Large intestine (tissue), 3 donors: ENCODE data around the gene VPS13C. TPM values are rescaled to one million over a fixed set of nuclear protein-coding genes. Genes with fewer than 3 reads are reported as not detected.
A peak's percentile ranks its signal among the peaks of the same experiment; 100 is the strongest.

Experiments
- DNase-seq, 2 donors: peaks; one replicate each; pipeline versions ENCODE4 v3.0.0 to v3.0.0-alpha.2; 2013
- H3K27ac ChIP-seq: one replicate; pipeline ENCODE4 v1.5.1; 2013; ENCODE audit warnings: low read length
- H3K27me3 ChIP-seq: 2 replicates; pipeline ENCODE4 v1.6.1; 2013; ENCODE audit warnings: low read length; ENCODE audit not compliant: control insufficient read depth, insufficient read depth
- H3K36me3 ChIP-seq: 2 replicates; pipeline ENCODE4 v1.6.1; 2013; ENCODE audit warnings: low read length; ENCODE audit not compliant: control insufficient read depth, insufficient read depth
- H3K4me1 ChIP-seq: one replicate; pipeline ENCODE4 v1.6.1; 2013; ENCODE audit warnings: low read length; ENCODE audit not compliant: control insufficient read depth, insufficient read depth
- H3K4me3 ChIP-seq: one replicate; pipeline ENCODE4 v1.5.1; 2013; ENCODE audit warnings: low read length
- H3K9me3 ChIP-seq: one replicate; pipeline ENCODE4 v1.6.1; 2013; ENCODE audit warnings: mild to moderate bottlenecking, low read depth, low read length, moderate library complexity; ENCODE audit not compliant: control insufficient read depth
- WGBS: methylation state at CpG from one replicate; pipeline ENCODE4 v1.1.5; 2013; ENCODE audit warnings: low lambda C conversion rate; ENCODE audit not compliant: insufficient coverage; 5-methylcytosine and 5-hydroxymethylcytosine counted together
- polyA plus RNA-seq: library from polyadenylated mRNA; unstranded; fragments of 120-200 nt; gene quantifications from one replicate; pipeline ENCODE4 v1.2.1, GENCODE V29; 2013

The VPS13C gene
- polyA plus RNA-seq, 1 donor, result 61.6 TPM

- H3K36me3 ChIP-seq, result no peaks in the 10 kb centered on the region
- peaks cover 8% of the 10 kb centered on the region for H3K4me1 ChIP-seq
- H3K9me3 ChIP-seq, result no peaks in the 10 kb centered on the region
- DNase-seq, result no peak
- H3K27ac ChIP-seq, result no peak overlapping the region
- H3K27me3 ChIP-seq, result peaks cover 11% of the 10 kb centered on the region
- no peak overlapping the region for H3K4me3 ChIP-seq
These were observed 11.6 kb upstream of the VPS13C start for GRCh38 chr15:62071711-62072308.

DNA sequence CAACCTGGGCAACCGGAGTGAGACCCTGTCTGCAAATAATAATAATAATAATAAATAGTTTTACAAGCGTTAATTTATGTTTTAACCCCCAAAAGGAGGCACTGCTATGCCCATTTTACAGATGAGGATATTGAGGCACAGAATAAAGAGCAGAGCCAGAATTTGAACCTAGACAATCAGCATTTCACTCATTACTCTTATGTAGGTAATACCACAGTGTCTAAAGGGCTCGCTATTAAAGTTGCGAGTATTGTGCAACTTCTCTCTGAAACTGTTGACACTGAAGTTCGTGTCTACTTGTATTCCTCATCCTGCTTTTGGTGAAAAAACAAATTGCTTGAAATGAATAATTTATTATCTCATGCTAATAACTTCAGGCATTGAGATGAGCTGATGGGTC lies 9.3 kb upstream of the VPS13C start:
- Histone ChIP-seq H3K4me3 (no peak overlapping the region), H3K27me3 (peaks cover 20% of the 10 kb centered on the region), H3K36me3 (no peaks in the 10 kb centered on the region), H3K4me1 (peaks cover 15% of the 10 kb centered on the region), H3K9me3 (no peaks in the 10 kb centered on the region), H3K27ac (no peak overlapping the region)
- no peak for DNase-seq
- WGBS, result no CpG with 5 or more reads among the region's 5 CpGs

- Histone ChIP-seq H3K27me3 (peaks cover 20% of the 10 kb centered on the region), H3K4me3 (peak overlapping the region; percentile 14), H3K27ac (no peak overlapping the region), H3K9me3 (no peaks in the 10 kb centered on the region), H3K4me1 (peaks cover 19% of the 10 kb centered on the region), H3K36me3 (no peaks in the 10 kb centered on the region)
- WGBS, result 80% methylated on average over 1 of the region's 4 CpGs
- DNase-seq, result no peak
These were observed 8.5 kb upstream of the VPS13C start for GRCh38 chr15:62068810-62069167.

GRCh38 chr15:62068071-62068809 lies 8.0 kb upstream of the VPS13C start:
- Histone ChIP-seq H3K27ac (no peak overlapping the region), H3K27me3 (peaks cover 23% of the 10 kb centered on the region), H3K4me3 (peak overlapping the region; percentile 14), H3K9me3 (no peaks in the 10 kb centered on the region), H3K36me3 (no peaks in the 10 kb centered on the region), H3K4me1 (peaks cover 24% of the 10 kb centered on the region)
- WGBS, result no CpG with 5 or more reads among the region's 103 CpGs
- DNase-seq, result peak in 1 of 2 donors; percentile 78

GRCh38 chr15:62067448-62068044 lies 7.3 kb upstream of the VPS13C start:
- Histone ChIP-seq H3K27ac (no peak overlapping the region), H3K4me3 (peak overlapping the region; percentile 32), H3K27me3 (peaks cover 24% of the 10 kb centered on the region), H3K36me3 (no peaks in the 10 kb centered on the region), H3K9me3 (no peaks in the 10 kb centered on the region), H3K4me1 (peaks cover 24% of the 10 kb centered on the region)
- DNase-seq, result peak in 1 of 2 donors; percentile 53
- no CpG with 5 or more reads among the region's 62 CpGs for WGBS

- Histone ChIP-seq H3K4me1 (peaks cover 24% of the 10 kb centered on the region), H3K36me3 (no peaks in the 10 kb centered on the region), H3K27me3 (peaks cover 24% of the 10 kb centered on the region), H3K9me3 (no peaks in the 10 kb centered on the region), H3K27ac (no peak within 1 kb of the TSS), H3K4me3 (peak within 1 kb of the TSS; percentile 32)
- DNase-seq, result peak; percentile 70 to 89
- 0% methylated on average over 1 of the region's 33 CpGs for WGBS
These were observed 6.6 kb upstream of the VPS13C start, which contains the start of gene C2CD4A for GRCh38 chr15:62066663-62067447. Gene C2CD4A (plus strand): TSS chr15:62066977. CDS start chr15:62067614, 637 bp downstream.

DNA sequence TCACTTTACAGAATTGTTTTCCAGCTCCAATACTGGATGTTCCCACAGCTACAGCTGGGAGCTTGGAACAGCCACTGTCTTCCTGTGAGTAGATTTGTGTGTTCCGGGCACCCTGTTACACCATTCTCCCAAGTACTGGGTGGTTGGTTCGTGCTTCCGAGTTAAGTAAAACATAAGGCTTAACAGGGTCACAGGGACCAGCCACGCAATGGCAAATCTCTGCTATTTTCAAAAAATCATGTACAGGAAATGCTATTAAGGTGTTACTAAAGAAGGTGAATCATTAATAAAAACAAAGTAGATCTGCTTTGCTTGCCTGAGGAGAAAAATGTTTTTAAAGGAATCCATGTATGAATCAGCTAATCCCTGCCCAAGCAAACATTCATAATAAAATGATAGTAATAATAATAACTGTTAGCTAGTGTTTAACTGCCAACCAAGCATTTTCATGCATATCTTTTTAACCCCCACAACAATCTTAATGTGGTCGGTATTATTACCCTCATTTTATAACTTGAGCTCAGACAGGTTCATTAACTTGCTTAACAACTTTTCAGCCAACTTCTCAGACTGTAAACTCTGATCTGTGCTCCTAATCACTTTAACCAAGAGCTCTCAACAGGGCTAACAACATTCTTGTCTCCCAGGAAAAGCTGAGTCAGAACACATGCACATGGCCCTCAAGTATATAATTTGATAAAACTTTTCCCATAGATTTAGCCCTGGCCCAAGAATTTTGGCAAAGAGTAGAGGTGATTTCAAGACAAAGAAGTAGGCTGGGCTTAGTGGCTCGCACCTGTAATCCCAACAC lies 3.8 kb upstream of the VPS13C start:
- WGBS, result 100% methylated on average over 2 of the region's 6 CpGs
- Histone ChIP-seq H3K4me1 (peaks cover 28% of the 10 kb centered on the region), H3K36me3 (no peaks in the 10 kb centered on the region), H3K9me3 (no peaks in the 10 kb centered on the region), H3K27ac (peak overlapping the region; percentile 54), H3K4me3 (no peak overlapping the region), H3K27me3 (peaks cover 21% of the 10 kb centered on the region)
- DNase-seq, result peak; percentile 66 to 82

DNA sequence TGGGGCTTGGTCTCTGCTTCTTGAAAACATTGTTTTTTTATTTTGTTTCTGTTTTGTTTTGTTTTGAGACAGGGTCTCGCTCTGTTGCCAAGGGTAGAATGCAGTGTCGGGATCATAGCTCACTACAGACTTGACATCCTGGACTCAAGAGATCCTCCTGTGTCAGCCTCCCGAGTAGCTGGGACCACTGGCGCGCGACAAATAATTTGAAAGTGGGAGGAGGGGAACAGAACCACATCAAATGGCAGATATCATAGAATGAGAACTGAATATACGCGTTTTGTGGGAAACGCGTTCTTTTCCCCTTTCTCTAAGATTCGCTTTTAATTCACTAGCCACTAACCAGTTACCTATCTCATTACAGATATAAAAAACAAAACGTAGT lies 641 bp upstream of the VPS13C start:
- Histone ChIP-seq H3K4me1 (peaks cover 19% of the 10 kb centered on the region), H3K9me3 (no peaks in the 10 kb centered on the region), H3K36me3 (no peaks in the 10 kb centered on the region), H3K27me3 (peaks cover 5% of the 10 kb centered on the region), H3K27ac (peak overlapping the region; percentile 80), H3K4me3 (peak overlapping the region; percentile 98)
- DNase-seq, result no peak
- 16% methylated on average over 3 of the region's 12 CpGs for WGBS

DNA sequence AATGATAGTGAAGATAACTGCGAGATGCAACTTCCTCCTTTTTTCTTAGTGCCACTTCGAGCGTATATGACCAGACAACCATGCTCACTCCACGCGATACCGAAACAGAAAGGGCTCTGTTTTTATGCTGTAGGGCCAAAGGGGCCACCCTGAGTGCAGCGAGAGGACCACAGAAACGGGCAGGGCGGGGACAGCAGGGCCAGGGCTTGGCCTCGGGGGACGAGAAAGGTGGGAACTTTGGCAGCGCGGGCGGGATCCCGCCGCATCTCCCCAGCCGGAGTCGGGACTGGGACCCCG lies 483 bp downstream of the VPS13C start:
- 0% methylated on average over 1 of the region's 19 CpGs for WGBS
- Histone ChIP-seq H3K4me3 (peak overlapping the region; percentile 98), H3K9me3 (no peaks in the 10 kb centered on the region), H3K4me1 (peaks cover 15% of the 10 kb centered on the region), H3K27ac (peak overlapping the region; percentile 97), H3K27me3 (peaks cover 4% of the 10 kb centered on the region), H3K36me3 (no peaks in the 10 kb centered on the region)
- peak; percentile 68 to 84 for DNase-seq
